GM18498 (cell line): ENCODE data around the gene ZCCHC24.

Source experiments
- ATAC-seq: cut with Tn5 transposase; IDR thresholded peaks from one replicate; pipeline ENCODE4 v1.9.1; 2021; ENCODE audit warnings: mild to moderate bottlenecking, moderate library complexity; ENCODE audit not compliant: unreplicated experiment

Gene ZCCHC24

DNA sequence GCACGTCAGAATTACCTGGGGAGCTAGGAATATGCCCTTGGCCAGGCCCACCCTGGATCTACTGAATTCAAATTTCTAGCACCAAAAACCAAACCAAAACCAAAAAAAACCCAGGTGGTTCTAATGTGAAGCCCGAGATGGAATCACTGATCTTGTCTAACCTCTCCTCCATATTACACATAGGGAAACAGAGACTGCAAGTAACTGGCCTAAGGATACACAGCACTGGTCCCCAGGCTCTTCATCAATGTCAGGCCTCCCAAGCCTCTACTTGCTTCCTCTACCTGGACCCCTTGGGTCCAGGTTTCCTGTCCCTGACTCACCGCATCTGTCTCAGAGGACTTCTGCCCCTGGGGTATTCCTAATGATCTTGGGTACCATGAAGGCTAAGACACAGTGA lies 30.7 kb downstream of the ZCCHC24 start:
- no peak for ATAC-seq

DNA sequence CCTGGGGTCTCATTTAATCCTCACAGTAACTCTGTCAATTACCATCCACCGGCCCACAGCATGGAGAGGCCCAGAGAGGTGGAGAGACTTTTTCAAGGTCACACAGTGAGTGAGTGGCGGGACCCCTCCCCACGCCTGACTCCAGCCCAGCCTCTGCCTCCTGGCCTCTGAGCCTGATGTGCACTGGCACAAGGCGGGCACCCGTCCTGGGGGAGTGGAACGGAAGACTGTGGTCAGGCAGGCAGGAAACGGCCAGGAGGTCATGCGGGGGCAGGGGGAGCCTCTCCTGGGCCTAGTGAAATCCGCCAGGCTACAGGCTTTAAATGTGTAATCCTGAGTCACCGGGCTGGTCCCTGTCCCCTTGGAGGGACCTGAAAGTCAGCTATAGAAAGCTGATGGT lies 32.2 kb downstream of the ZCCHC24 start:
- ATAC-seq: no peak

- ATAC-seq: no peak
Measured at GRCh38 chr10:79412516-79412915, 32.9 kb downstream of the ZCCHC24 start.

DNA sequence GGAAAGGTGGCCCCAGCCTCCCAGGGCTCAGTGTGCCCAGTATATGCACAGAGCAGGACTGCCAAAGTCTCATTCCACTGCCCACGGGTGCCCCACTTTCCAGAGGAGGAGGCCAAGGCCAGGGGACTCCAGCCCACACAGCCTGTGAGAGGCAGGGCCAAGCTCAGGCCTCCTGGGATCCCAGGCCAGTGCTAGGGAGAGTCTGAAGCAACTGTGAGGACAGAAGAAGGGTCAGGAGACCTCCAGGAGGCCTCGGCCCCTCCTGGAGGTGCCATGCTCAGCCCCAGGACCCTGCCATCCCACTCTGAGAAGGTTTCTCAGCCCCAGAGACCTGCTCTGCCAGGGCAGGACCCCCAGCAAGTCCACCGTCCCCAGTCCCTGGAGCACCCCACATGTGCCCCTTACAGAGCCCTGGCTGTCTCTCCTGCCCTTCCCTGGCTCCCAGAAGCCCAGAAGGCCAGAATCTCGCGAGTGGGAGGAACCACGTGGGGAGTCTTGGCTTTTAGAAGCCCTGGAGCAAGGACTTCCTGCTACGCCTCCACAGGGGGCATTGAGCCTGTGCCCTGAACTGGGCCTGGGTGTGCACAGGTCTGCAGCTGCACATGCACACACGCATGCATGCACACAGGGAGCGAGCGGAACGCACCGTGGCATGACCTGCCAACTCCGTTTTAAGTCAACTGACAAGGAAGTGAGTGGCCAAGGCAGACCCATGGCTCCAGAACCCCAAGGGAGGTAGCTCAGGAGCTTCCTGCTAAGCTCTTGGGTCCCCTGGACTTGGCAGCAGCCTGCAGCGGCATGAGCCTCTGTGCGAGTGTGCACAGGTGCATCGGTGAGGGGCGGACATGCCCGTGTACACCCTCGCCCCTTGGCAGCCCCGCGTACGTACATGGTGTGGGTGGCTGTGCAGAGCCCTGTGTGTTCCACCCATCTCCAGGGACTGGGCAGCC lies 33.6 kb downstream of the ZCCHC24 start:
- no peak for ATAC-seq

DNA sequence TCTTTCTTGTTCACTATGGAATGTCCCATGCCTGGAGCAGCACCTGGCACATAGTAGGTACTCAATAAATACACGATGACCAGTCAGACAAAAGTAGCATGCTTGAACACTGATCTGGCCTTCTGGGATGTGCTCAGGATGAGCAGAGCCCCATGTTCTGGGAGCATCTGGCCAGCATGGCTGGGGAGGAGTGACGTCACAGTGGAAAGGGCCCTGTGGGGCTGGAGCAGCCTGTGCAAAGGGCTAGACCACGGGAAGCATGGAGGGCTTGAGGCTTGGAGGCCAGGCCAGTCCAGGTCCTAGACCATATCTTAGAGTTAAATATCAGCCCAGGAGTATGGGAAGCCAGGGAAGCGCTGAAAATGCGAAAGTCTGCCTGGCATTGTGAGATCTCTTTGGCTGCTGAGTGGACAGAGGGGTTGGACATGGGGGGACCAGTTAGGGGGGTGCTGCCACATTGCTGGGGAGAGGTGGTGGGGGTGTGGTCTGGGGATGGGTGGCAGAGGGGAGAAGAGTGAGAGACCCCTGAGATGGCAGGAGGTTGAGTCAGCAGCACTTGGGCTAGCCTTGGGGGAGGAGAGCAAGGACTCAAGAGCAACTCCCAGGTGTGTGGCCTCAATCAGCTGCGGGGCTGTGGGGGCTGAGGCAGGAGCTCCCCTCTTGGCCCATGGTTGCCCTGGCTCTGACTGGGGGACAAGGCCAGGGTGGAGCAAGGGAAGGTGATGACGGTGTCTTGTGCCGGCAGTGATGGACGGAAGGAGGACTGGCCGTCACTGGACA lies 34.9 kb downstream of the ZCCHC24 start:
- ATAC-seq: no peak

- ATAC-seq: no peak
Measured at GRCh38 chr10:79409726-79410085, 35.7 kb downstream of the ZCCHC24 start.

DNA sequence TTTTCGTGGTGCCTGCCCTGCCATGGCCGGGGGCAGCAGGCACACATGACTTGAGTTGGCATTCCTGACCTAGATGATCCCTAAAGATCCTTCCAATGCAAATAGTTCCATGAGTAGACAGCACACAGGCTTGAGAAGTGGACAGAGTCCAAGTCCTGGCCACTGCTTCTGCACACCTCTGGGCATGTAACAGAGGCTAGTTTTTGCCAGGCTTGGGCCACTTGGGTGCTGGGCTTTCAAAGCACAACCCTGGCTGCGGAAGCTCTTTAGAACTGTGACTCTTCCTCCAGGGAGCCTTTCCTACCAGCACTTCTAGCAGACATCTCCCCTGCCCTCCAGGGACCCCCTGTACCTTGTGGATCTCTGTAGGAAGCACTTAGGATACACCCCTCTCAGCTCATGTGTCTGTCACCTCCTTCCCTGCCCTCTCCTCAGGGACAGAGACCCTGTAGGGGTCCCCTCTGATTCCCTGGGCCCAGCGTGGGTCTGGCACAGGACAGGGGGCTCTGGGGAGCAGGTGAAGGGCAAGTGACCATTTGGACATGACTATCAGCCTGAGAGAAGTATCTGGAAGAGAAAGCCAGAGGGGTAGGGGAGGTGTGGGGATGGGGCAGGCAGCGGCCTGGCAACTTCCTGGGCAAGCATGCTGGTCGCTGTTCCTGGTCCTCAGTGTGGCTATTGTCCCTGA lies 36.2 kb downstream of the ZCCHC24 start:
- no peak for ATAC-seq

DNA sequence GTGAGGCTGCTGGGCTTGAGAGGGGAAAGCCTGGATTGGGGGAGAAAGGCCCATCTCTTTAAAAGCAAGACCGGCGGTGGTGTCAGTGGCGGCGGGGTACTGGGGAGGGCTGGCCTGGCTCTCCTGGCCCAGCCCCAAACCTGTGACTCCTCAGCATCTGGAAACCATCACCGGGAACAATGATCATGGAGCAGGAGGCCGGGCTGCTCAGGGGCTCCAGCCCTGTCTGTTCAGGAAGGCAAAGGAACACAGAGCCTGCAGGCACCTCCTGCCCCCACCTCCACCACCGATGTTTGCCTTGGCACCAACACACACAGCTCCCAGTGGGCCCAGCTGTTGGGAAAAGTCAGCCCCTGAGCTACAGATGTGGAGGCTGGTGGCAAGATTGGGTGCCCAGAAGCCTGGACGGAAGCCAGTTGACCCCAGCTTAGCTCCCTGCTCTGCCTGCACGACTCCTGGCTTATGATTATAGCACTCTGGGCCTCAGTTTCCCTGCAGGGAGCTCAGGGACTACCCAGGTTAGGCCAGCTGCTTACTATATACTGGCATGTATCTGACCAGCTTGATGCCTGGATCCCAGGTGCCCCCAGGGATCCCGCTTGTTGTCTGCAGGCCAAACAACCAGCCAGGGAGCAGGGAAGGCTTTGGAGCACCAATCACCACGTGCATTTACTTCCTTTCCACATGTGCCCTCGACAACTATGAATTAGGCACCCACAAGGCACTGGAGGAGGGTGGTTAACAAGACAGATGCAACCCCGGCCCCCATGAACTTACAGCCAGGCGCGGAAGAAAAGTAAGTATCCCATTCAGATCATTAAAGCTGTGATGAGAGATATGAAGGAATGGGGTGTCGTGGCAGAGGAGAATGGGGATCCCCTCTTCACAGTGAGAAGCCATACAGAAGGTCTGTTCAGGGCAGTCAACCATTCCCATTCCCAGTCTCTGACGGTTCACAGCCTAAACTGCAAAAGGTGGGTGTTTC lies 37.3 kb downstream of the ZCCHC24 start:
- ATAC-seq: no peak

GRCh38 chr10:79407423-79407796 lies 38.0 kb downstream of the ZCCHC24 start:
- ATAC-seq: no peak

- no peak for ATAC-seq
Measured at GRCh38 chr10:79406683-79407422, 38.6 kb downstream of the ZCCHC24 start.

DNA sequence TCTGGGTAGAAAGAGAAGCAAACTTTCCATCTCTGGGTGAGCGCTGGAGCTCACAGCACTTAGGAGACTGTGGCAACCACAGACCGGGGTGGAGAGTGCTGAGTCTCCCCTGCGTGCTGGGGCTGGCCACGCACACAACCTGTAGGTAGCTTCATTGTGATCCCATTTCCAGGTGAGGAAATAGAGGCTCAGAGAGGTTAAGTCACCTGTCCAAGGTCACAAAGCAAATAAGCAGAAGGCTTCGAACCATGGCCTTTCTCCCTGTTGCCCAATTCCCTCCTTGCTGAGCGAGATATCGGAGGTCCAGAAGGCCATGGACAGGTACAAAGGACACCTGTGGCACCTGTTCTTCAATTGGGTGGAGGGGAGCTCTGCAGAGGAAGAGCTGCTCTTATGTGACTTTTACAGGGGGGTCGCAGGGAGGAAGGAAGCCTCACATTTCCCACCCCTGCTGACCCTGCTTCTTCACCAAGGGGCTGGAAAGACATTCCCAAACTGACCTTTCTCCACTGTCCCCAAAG lies 39.4 kb downstream of the ZCCHC24 start:
- no peak for ATAC-seq

DNA sequence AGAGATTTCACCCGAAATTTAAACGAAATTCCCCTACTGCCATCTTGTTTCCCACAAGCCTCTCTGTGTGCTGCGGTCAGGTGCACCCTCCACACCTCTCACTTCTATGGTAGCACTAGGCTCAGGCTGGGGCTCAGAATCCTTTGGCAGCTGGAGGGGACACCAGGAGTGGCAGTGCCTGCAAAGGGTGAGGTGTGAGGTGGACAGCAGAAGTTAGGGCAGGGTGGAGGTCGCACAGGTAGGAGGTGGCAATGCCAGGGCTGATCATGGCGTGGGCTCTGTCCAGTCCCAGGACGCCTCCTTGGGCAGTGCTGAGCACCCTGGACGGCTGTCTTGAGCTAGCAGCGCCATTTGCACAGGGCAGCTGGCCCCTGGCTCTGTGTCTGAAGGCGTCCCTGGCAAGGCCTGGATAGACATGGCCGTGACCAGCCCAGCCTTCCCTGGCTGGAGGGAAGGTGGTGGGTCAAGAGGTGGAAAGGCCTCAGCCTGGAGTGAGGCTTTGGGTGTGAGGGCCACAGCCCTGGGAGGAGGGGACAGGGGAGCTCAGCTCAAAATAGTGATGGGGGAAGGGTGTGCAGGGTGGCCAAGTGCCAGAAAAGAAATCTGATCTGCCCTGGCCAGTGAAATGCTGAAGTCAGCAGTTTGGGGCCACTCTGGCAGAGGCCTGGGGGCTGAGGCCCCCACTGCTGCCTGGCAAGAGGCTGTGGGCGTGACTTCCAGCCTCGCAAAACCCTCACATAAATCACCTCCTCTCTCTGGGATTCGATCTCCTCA lies 40.0 kb downstream of the ZCCHC24 start:
- no peak for ATAC-seq

DNA sequence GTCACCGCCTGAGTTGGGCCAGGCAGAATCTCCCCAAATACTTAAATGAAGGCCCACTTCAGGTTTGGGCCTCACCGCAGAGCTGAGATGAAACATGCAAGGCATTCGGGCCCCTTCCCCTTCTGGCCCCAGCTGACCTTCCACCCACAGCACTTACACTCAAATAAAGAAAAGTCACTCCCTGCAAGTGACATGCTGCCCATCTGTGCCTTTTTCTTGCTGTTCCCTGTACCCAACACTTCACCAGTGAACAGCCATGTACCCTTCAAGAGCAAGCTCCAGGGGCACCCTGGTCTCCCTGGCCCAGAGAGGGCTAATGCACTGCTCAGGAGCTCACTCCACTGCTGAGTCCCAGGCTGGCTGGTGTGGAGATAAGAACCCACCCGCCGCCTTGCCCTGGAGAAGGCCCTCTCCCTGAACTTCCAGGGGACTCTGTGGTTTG lies 40.7 kb downstream of the ZCCHC24 start:
- ATAC-seq: no peak

GRCh38 chr10:79404231-79404609 lies 41.2 kb downstream of the ZCCHC24 start:
- no peak for ATAC-seq

DNA sequence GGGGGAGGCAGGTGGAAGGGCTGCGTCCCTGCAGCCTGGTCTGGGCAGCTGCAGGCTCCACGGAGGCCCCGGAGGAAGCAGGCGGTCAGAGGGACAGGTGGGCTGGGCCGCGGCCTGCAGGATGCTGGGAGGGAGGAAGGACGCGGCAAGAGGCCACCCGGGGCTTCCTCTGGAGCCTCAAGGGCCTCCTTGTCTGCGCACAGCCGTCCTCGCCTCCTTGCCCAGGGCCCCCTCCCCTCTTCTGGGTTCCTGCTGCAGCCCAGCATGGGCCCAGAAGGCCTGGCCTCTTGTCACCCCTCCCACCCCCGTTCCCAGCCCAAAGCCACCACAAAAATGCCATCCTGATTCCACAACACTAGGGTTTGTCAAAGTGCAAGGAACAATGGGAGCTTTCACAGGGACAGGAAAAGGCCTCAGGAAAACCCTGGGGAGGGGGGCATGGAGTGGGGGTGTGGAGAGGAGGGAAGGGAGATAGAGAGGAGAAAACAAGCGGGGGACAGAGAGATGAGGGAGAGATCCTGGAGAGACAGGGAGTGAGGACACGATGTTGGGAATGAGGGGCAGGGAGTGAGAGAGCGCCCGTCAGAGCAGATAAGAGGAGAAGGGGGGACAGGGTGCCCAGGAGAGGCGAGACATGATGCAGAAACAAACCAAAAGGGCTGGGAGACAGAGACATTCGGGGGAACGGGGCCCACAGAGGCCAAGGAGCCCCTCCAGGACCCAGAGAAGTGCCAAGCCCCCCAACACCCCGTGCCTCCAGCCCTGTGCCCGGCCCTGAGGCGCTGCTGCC lies 41.8 kb downstream of the ZCCHC24 start:
- ATAC-seq: no peak

GRCh38 chr10:79402951-79403350 lies 42.5 kb downstream of the ZCCHC24 start:
- ATAC-seq: no peak

- ATAC-seq: no peak
Measured at GRCh38 chr10:79402625-79402946, 42.8 kb downstream of the ZCCHC24 start.
